ENCODE measurements around the gene CCL13.
A peak's percentile ranks its signal among the peaks of the same experiment; 100 is the strongest.

GRCh38 chr17:34361478-34362061 is 5.3 kb downstream of the CCL13 start:
- TF ChIP-seq MYC (IDR thresholded peaks at IDR 0.05; ENCODE audit: low read depth, low read length), result no peak
- TF ChIP-seq CTCF (IDR thresholded peaks at IDR 0.05; ENCODE audit: low read depth, low read length), result peak; percentile 100
